ENCODE results near the gene ULK1. TPM values are rescaled to one million over a fixed set of nuclear protein-coding genes. Genes with fewer than 3 reads are reported as not detected.

ULK1 gene
- total and polyA plus RNA-seq, 2 donors from 2014 or later = 11.4 to 33.4 TPM

GRCh38 chr12:131918311-131919050 is 24.1 kb downstream of the ULK1 start:
- no peak overlapping the region for H3K9ac ChIP-seq (ENCODE audit: low read length in 3 of 3)
- H3K9me3 ChIP-seq (ENCODE audit: control insufficient read depth in 2 of 3, insufficient read depth in 1 of 3, low read length in 3 of 3) = no peaks in the 10 kb centered on the region
- H3K27ac ChIP-seq (ENCODE audit: low read depth in 2 of 2, low read length in 2 of 2) = no peak overlapping the region
- H3K4me3 ChIP-seq (ENCODE audit: low read length in 3 of 3) = no peak overlapping the region
- H3K27me3 ChIP-seq (ENCODE audit: control insufficient read depth, insufficient read depth, low read length) = no peaks in the 10 kb centered on the region
- H3K36me3 ChIP-seq (ENCODE audit: control insufficient read depth in 2 of 3, insufficient read depth in 3 of 3, low read length in 3 of 3) = peaks cover 0 to 25% (median 7%) of the 10 kb centered on the region in 3 donors
- peak in 1 of 5 donors; percentile 8 for DNase-seq
- no peak for TF ChIP-seq CTCF (IDR thresholded peaks at IDR 0.05; ENCODE audit: borderline replicate concordance, extremely low read depth, insufficient read depth)
- intact Hi-C loops (cut with DNase I) = no loop called here
- H3K4me1 ChIP-seq (ENCODE audit: control insufficient read depth in 2 of 3, insufficient read depth in 2 of 3, low read depth in 1 of 3, low read length in 3 of 3) = no peaks in the 10 kb centered on the region
- no peak for FAIRE-seq

- Histone ChIP-seq H3K9ac (ENCODE audit: low read length in 3 of 3) (no peak overlapping the region), H3K36me3 (ENCODE audit: control insufficient read depth in 2 of 3, insufficient read depth in 3 of 3, low read length in 3 of 3) (peaks cover 0 to 23% (median 7%) of the 10 kb centered on the region in 3 donors), H3K27me3 (ENCODE audit: control insufficient read depth, insufficient read depth, low read length) (no peaks in the 10 kb centered on the region), H3K27ac (ENCODE audit: low read depth in 2 of 2, low read length in 2 of 2) (no peak overlapping the region), H3K4me1 (ENCODE audit: control insufficient read depth in 2 of 3, insufficient read depth in 2 of 3, low read depth in 1 of 3, low read length in 3 of 3) (no peaks in the 10 kb centered on the region), H3K4me3 (ENCODE audit: low read length in 3 of 3) (no peak overlapping the region), H3K9me3 (ENCODE audit: control insufficient read depth in 2 of 3, insufficient read depth in 1 of 3, low read length in 3 of 3) (no peaks in the 10 kb centered on the region)
- intact Hi-C loops (cut with DNase I) = no loop called here
- TF ChIP-seq CTCF (IDR thresholded peaks at IDR 0.05; ENCODE audit: borderline replicate concordance, extremely low read depth, insufficient read depth) = no peak
- no peak for FAIRE-seq
- no peak for DNase-seq
These were observed 24.6 kb downstream of the ULK1 start for GRCh38 chr12:131919051-131919347.

GRCh38 chr12:131919366-131920156 is 25.1 kb downstream of the ULK1 start:
- Histone ChIP-seq H3K9ac (ENCODE audit: low read length in 3 of 3) (no peak overlapping the region), H3K4me1 (ENCODE audit: control insufficient read depth in 2 of 3, insufficient read depth in 2 of 3, low read depth in 1 of 3, low read length in 3 of 3) (no peaks in the 10 kb centered on the region), H3K9me3 (ENCODE audit: control insufficient read depth in 2 of 3, insufficient read depth in 1 of 3, low read length in 3 of 3) (no peaks in the 10 kb centered on the region), H3K4me3 (ENCODE audit: low read length in 3 of 3) (no peak overlapping the region), H3K36me3 (ENCODE audit: control insufficient read depth in 2 of 3, insufficient read depth in 3 of 3, low read length in 3 of 3) (peaks cover 0 to 18% (median 7%) of the 10 kb centered on the region in 3 donors), H3K27me3 (ENCODE audit: control insufficient read depth, insufficient read depth, low read length) (no peaks in the 10 kb centered on the region), H3K27ac (ENCODE audit: low read depth in 2 of 2, low read length in 2 of 2) (no peak overlapping the region)
- TF ChIP-seq CTCF (IDR thresholded peaks at IDR 0.05; ENCODE audit: borderline replicate concordance, extremely low read depth, insufficient read depth) = no peak
- FAIRE-seq (no peak), DNase-seq (peak in 1 of 5 donors; percentile 8)
- intact Hi-C loops (cut with DNase I) = no loop called here
